ENCODE measurements around the gene ZMYND19.
"Not testable (repeated sequence)": the region's sequence is repeated elsewhere in the genome, so short reads cannot be mapped to it uniquely, and the experiment has no call there.

The ZMYND19 gene

GRCh38 chr9:137556069-137556838 is 34.1 kb downstream of the ZMYND19 start:
- peak; percentile 53 for DNase-seq (ENCODE audit: low read depth)
- no peak overlapping the region for H3K4me3 ChIP-seq (ENCODE audit: control insufficient read depth, low read depth, low read length)
- TF ChIP-seq CTCF (conservative IDR thresholded peaks at IDR 0.05; ENCODE audit: control insufficient read depth, insufficient read depth, low read depth, low read length), result no peak

- no peak for TF ChIP-seq CTCF (conservative IDR thresholded peaks at IDR 0.05; ENCODE audit: control insufficient read depth, insufficient read depth, low read depth, low read length)
- DNase-seq (ENCODE audit: low read depth), result no peak
- H3K4me3 ChIP-seq (ENCODE audit: control insufficient read depth, low read depth, low read length), result no peak overlapping the region
Measured at GRCh38 chr9:137555179-137555578, 35.1 kb downstream of the ZMYND19 start.

- DNase-seq (ENCODE audit: low read depth), result no peak
- no peak overlapping the region for H3K4me3 ChIP-seq (ENCODE audit: control insufficient read depth, low read depth, low read length)
- TF ChIP-seq CTCF (conservative IDR thresholded peaks at IDR 0.05; ENCODE audit: control insufficient read depth, insufficient read depth, low read depth, low read length), result no peak
Measured at GRCh38 chr9:137554349-137554748, 36.0 kb downstream of the ZMYND19 start.

GRCh38 chr9:137553654-137554053 is 36.7 kb downstream of the ZMYND19 start:
- DNase-seq (ENCODE audit: low read depth); H3K4me3 ChIP-seq (ENCODE audit: control insufficient read depth, low read depth, low read length): not testable (repeated sequence)

- H3K4me3 ChIP-seq (ENCODE audit: control insufficient read depth, low read depth, low read length), result peak overlapping the region; percentile 82
- TF ChIP-seq CTCF (conservative IDR thresholded peaks at IDR 0.05; ENCODE audit: control insufficient read depth, insufficient read depth, low read depth, low read length), result no peak
- no peak for DNase-seq (ENCODE audit: low read depth)
Measured at GRCh38 chr9:137552022-137552768, 38.1 kb downstream of the ZMYND19 start.

GRCh38 chr9:137551264-137552021 is 38.9 kb downstream of the ZMYND19 start, which contains the start of gene MRPL41:
TSS of gene MRPL41 (plus strand) at chr9:137551879. CDS start at chr9:137552082, 203 bp downstream.
- no peak for TF ChIP-seq CTCF (conservative IDR thresholded peaks at IDR 0.05; ENCODE audit: control insufficient read depth, insufficient read depth, low read depth, low read length)
- peak; percentile 76 for DNase-seq (ENCODE audit: low read depth)
- peak within 1 kb of the TSS; percentile 82 for H3K4me3 ChIP-seq (ENCODE audit: control insufficient read depth, low read depth, low read length)

GRCh38 chr9:137550958-137551263 is 39.4 kb downstream of the ZMYND19 start:
- peak overlapping the region; percentile 51 for H3K4me3 ChIP-seq (ENCODE audit: control insufficient read depth, low read depth, low read length)
- DNase-seq (ENCODE audit: low read depth), result not testable (repeated sequence)
